ENCODE results near the gene RNU1-1.
"Not testable (repeated sequence)": the region's sequence is repeated elsewhere in the genome, so short reads cannot be mapped to it uniquely, and the experiment has no call there.

Gene RNU1-1

GRCh38 chr1:16514107-16515055 lies at the start of gene RNU1-1:
Gene RNU1-1 (minus strand): TSS chr1:16514285.
- peak; percentile 64 for DNase-seq (ENCODE audit: low spot score)

- not testable (repeated sequence) for DNase-seq (ENCODE audit: low spot score)
These were observed 47.0 kb upstream of the RNU1-1 start for GRCh38 chr1:16561035-16561434.

GRCh38 chr1:16560498-16560897 lies 46.4 kb upstream of the RNU1-1 start:
- not testable (repeated sequence) for DNase-seq (ENCODE audit: low spot score)

GRCh38 chr1:16559688-16560087 lies 45.6 kb upstream of the RNU1-1 start:
- not testable (repeated sequence) for DNase-seq (ENCODE audit: low spot score)

- DNase-seq (ENCODE audit: low spot score) = not testable (repeated sequence)
These were observed 42.9 kb upstream of the RNU1-1 start for GRCh38 chr1:16557034-16557433.

- DNase-seq (ENCODE audit: low spot score) = not testable (repeated sequence)
These were observed 39.2 kb upstream of the RNU1-1 start for GRCh38 chr1:16553244-16553643.

- DNase-seq (ENCODE audit: low spot score) = not testable (repeated sequence)
These were observed 36.3 kb upstream of the RNU1-1 start for GRCh38 chr1:16550212-16550918.

GRCh38 chr1:16549545-16549944 lies 35.5 kb upstream of the RNU1-1 start:
- not testable (repeated sequence) for DNase-seq (ENCODE audit: low spot score)

- not testable (repeated sequence) for DNase-seq (ENCODE audit: low spot score)
These were observed 33.6 kb upstream of the RNU1-1 start for GRCh38 chr1:16547502-16548241.

GRCh38 chr1:16545682-16546095 lies 31.6 kb upstream of the RNU1-1 start:
- peak; percentile 54 for DNase-seq (ENCODE audit: low spot score)

GRCh38 chr1:16540421-16540893 lies 26.4 kb upstream of the RNU1-1 start:
- DNase-seq (ENCODE audit: low spot score) = not testable (repeated sequence)

GRCh38 chr1:16537528-16537927 lies 23.4 kb upstream of the RNU1-1 start:
- not testable (repeated sequence) for DNase-seq (ENCODE audit: low spot score)

GRCh38 chr1:16536796-16537195 lies 22.7 kb upstream of the RNU1-1 start:
- not testable (repeated sequence) for DNase-seq (ENCODE audit: low spot score)

GRCh38 chr1:16535898-16536297 lies 21.8 kb upstream of the RNU1-1 start:
- DNase-seq (ENCODE audit: low spot score) = not testable (repeated sequence)

- DNase-seq (ENCODE audit: low spot score) = not testable (repeated sequence)
These were observed 21.4 kb upstream of the RNU1-1 start for GRCh38 chr1:16535487-16535886.

- DNase-seq (ENCODE audit: low spot score) = peak; percentile 78
These were observed 20.9 kb upstream of the RNU1-1 start for GRCh38 chr1:16534829-16535456.

- DNase-seq (ENCODE audit: low spot score) = not testable (repeated sequence)
These were observed 20.2 kb upstream of the RNU1-1 start for GRCh38 chr1:16534239-16534828.

GRCh38 chr1:16532235-16532991 lies 18.3 kb upstream of the RNU1-1 start:
- not testable (repeated sequence) for DNase-seq (ENCODE audit: low spot score)

- DNase-seq (ENCODE audit: low spot score) = not testable (repeated sequence)
These were observed 14.3 kb upstream of the RNU1-1 start for GRCh38 chr1:16528338-16528737.

GRCh38 chr1:16525769-16526168 lies 11.7 kb upstream of the RNU1-1 start:
- DNase-seq (ENCODE audit: low spot score) = not testable (repeated sequence)

Measured in activated CD4-positive, alpha-beta T cell treated with anti-CD3 and anti-CD28 coated beads, Interleukin-2, Interleukin-4, amounts not matched to agents 100 ng/mL and 50 ng/mL, durations not matched to agents 16 hours and 8 hours (primary cell).